Hematopoietic multipotent progenitor cell treated with erythropoietin and hydrocortisone succinate and interleukin-3 and kit ligand, for 6 days (in vitro differentiated cells): ENCODE results near the gene LPCAT1.
"Not testable (repeated sequence)": the region's sequence is repeated elsewhere in the genome, so short reads cannot be mapped to it uniquely, and the experiment has no call there.

Experiments
- DNase-seq: peaks from one replicate; pipeline ENCODE4 v3.0.0-alpha.2; 2015

LPCAT1 gene

GRCh38 chr5:1463326-1464095 is 60.2 kb downstream of the LPCAT1 start:
- no peak for DNase-seq

- DNase-seq, result no peak
Observed at GRCh38 chr5:1462358-1462757, 61.4 kb downstream of the LPCAT1 start.

GRCh38 chr5:1461396-1461795 is 62.4 kb downstream of the LPCAT1 start:
- DNase-seq, result no peak

- DNase-seq, result no peak
Observed at GRCh38 chr5:1460054-1460682, 63.6 kb downstream of the LPCAT1 start.

GRCh38 chr5:1459435-1459834 is 64.3 kb downstream of the LPCAT1 start:
- not testable (repeated sequence) for DNase-seq

GRCh38 chr5:1456110-1456881 is 67.5 kb downstream of the LPCAT1 start:
- not testable (repeated sequence) for DNase-seq

- DNase-seq, result no peak
Observed at GRCh38 chr5:1453613-1454012, 70.1 kb downstream of the LPCAT1 start.

- DNase-seq, result no peak
Observed at GRCh38 chr5:1449081-1449630, 74.6 kb downstream of the LPCAT1 start.

- no peak for DNase-seq
Observed at GRCh38 chr5:1448511-1449011, 75.2 kb downstream of the LPCAT1 start.

- no peak for DNase-seq
Observed at GRCh38 chr5:1447671-1448361, 75.9 kb downstream of the LPCAT1 start.

GRCh38 chr5:1446602-1447343 is 77.0 kb downstream of the LPCAT1 start:
- no peak for DNase-seq

GRCh38 chr5:1445689-1446601 is 77.8 kb downstream of the LPCAT1 start:
- DNase-seq, result no peak

GRCh38 chr5:1445313-1445688 is 78.5 kb downstream of the LPCAT1 start, which contains the start of gene SLC6A3:
TSS of gene SLC6A3 (minus strand) at chr5:1445440. CDS start at chr5:1443197, 2,243 bp downstream.
- peak; percentile 64 for DNase-seq

GRCh38 chr5:1444361-1445189 is 79.2 kb downstream of the LPCAT1 start:
- no peak for DNase-seq

GRCh38 chr5:1443991-1444360 is 79.8 kb downstream of the LPCAT1 start:
- DNase-seq, result no peak

GRCh38 chr5:1443171-1443570 is 80.6 kb downstream of the LPCAT1 start:
- DNase-seq, result no peak

- DNase-seq, result no peak
Observed at GRCh38 chr5:1442222-1443145, 81.3 kb downstream of the LPCAT1 start.

GRCh38 chr5:1441166-1441865 is 82.4 kb downstream of the LPCAT1 start:
- DNase-seq, result no peak
